Measurements from ENCODE around the gene PAK2.
"Not testable (repeated sequence)": the region's sequence is repeated elsewhere in the genome, so short reads cannot be mapped to it uniquely, and the experiment has no call there.

PAK2 gene

GRCh38 chr3:196782511-196782910 lies 42.9 kb downstream of the PAK2 start:
- DNase-seq (ENCODE audit: low read depth): no peak

DNA sequence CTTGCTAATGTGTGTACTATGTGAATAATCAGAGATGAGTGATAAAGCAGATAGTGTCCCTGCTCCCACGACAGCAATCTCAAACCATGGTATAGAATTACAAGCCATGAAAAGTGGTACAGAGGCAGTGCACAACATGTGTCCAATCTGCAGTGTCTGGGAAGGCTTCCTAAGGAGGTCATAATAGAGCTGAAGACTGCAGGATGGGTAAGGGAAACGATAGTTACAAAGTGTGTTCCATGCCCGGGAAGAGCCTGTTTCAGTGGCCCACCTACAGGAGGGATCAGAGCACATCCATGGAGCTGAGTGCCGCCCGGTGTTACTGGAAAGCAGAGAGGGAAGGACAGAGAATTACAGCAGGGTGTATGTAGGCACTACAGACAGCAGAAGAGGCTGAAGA lies 48.9 kb downstream of the PAK2 start:
- DNase-seq (ENCODE audit: low read depth): no peak

GRCh38 chr3:196789885-196790359 lies 50.3 kb downstream of the PAK2 start:
- no peak for DNase-seq (ENCODE audit: low read depth)

DNA sequence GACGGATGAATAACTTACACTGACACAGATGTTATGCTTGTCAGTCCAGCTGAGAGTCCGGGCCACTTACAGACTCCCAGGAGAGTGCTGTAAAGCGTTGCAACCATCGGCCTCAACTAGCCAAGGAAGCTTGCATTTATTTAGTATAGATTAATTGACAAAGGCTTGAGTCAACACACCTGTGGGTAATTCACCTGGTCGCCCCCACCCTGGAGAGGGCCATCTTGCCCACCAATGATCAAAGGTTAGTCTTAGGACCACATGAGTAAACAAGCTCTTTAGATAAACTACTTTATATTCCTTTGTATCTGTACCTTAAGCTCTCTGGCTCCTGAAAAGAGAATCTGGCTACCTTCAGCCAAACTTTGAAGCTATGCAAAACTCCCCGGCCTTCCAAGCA lies 51.0 kb downstream of the PAK2 start:
- no peak for DNase-seq (ENCODE audit: low read depth)

DNA sequence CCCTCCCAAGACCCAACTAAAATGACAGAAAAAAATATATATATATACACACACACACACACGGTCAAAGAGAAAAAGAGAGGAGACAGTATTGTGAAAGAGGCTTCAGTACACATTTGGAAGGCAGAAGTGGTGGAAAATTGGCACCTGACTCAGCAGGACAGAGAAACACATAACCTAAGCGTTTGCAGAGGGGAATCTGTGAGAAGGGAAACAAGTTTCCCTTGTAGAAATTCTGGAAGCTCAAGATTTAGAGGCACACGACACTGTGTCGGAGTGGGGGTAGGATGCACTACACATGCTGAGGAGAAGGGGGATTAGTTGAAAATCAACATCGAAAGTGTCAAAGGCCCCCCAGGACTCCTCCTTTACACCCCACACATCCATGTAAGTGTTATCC lies 53.1 kb downstream of the PAK2 start:
- DNase-seq (ENCODE audit: low read depth): no peak

GRCh38 chr3:196793246-196793645 lies 53.6 kb downstream of the PAK2 start:
- no peak for DNase-seq (ENCODE audit: low read depth)

GRCh38 chr3:196794467-196794866 lies 54.8 kb downstream of the PAK2 start:
- no peak for DNase-seq (ENCODE audit: low read depth)

DNA sequence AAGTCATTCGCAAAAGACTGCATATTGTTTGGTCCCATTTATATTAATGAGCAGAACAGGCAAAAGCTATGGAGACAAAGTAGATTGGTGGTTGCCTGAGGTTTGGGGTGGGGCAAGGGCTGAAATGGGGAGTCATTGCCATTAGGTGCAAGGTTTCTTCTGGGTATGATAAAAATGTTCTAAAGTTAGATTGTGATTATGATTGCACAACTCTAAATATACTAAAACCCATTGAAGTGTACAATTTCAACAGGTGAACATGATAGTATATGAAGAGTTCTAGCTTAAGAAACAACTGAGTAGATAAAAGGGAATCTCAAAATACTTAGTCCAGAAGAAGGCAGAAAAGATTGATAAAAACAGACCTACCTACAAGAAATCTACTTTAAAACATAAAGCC lies 56.7 kb downstream of the PAK2 start:
- no peak for DNase-seq (ENCODE audit: low read depth)

DNA sequence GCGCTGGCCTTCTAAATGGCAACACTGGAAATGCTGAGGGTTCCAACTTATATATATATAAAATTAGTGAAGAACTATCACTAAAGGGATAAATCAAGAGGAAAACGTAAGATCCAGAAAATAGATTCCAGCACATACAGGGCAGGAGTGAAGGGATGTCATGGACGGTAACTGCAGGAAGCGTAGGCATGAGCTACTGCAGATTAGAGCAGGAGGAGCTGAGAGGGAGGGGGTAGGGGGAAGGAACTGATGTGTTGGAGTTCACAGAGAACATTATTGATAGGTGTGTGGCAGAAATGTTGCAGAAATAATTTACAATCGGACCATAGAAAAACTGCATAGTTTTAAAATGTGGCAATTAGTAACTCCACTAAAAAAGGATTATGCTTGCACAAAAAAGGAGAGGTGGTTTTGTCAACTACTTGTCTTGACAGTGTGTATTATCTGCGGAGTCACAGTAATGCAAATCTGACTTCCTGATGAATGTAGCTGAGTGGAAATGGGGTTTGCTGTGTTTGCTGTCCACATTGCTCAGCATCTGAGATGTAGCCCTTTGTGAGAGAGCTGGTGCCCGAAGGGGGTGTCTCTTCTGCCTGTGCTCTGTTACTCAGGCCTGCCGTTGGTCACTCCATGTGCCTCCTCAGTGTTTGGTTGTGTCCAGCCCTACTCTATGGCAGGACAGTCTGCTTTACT lies 61.2 kb downstream of the PAK2 start:
- no peak for DNase-seq (ENCODE audit: low read depth)

DNA sequence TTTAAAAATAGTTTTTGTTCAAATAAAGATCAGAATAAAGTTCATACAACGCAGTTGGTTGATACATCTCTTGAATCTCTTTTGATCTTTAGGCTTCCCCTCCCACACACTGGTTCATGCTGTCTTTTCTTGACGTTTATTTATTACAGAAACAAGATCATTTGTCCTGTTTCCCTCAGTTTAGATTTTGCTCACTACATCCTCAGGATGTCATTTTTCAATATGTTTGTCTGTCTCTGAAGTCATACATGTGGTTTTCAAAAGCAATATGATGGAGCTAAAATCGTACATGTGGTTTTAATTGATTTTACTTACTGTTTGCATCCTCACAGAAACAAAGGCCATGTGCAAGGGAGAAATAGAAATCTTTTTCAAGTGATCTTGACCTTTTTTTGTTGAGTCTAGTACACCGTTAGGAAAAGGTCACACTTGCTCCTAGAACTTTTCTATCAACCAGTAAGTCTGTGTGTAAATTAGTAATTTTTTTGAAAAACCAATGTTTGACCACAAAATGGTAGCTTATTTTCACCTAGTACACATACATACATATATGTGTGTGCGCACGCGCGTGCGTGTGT lies 64.3 kb downstream of the PAK2 start:
- DNase-seq (ENCODE audit: low read depth): no peak

GRCh38 chr3:196804773-196805172 lies 65.1 kb downstream of the PAK2 start:
- no peak for DNase-seq (ENCODE audit: low read depth)

DNA sequence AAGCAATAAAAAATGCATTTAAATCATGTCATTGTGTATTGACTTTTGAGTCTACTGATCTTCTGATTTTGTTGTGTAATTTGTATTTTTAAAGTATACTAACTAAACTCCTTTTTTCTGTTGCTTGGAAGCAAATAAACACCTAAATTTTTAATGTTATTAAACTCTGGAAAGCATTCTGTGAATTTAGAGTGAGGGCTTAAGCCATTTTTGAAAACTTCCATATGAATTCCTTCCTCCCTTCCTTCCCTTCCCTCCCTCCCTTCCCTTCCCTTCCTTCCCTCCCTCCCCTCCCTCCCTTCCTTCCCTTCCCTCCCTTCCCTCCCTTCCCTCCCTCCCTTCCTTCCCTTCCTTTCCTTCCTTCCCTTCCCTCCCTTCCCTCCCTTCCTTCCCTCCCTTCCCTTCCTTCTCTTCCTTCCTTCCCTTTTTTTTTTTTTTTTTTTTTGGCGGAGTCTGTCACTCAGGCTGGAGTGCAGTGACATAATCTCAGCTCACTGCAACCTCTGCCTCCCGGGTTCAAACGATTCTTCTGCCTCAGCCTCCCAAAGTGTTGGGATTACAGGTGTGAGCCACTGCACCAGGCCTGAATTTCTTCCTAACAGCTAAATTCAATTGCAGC lies 71.4 kb downstream of the PAK2 start:
- DNase-seq (ENCODE audit: low read depth): no peak

DNA sequence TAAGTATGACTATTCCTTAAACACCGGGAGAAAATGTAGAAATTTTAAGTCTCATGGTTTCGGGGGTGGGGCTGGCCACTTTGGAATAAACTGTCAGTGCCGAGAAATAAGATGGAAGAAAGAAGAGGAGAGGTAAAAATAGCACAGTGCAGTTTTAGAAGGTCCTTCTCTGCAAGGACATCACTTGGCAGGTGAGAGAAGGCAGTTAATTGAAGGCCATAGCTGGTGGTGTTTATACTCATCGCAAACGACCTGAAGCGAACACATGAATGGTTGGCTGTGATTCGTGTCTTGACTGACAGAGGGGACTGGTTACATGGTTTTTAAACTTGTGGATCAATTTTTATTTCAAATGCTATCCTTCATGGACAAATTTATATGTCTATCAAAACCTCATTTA lies 73.2 kb downstream of the PAK2 start:
- no peak for DNase-seq (ENCODE audit: low read depth)

DNA sequence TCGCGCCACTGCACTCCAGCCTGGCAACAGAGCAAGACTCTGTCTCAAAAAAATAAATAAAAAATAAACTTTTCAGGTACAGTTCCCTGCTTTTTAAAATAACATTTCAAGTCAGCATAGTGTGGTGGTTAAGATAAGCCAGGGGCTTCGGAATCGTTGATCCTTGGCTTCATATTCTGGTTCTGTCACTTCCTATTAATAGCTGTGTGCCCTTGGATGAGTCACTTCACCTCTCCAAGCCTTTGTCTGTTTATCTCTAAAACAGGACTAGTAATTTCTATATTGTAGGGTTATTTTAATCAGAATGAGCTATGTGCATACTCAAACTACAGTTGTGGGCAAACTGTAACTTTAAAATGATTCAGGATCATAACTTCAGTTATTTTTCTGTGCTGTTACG lies 74.2 kb downstream of the PAK2 start:
- DNase-seq (ENCODE audit: low read depth): no peak

- no peak for DNase-seq (ENCODE audit: low read depth)
Observed at GRCh38 chr3:196821806-196822355, 82.2 kb downstream of the PAK2 start.

- DNase-seq (ENCODE audit: low read depth): not testable (repeated sequence)
Observed at GRCh38 chr3:196829651-196830050, 90.0 kb downstream of the PAK2 start.

- no peak for DNase-seq (ENCODE audit: low read depth)
Observed at GRCh38 chr3:196835086-196835485, 95.4 kb downstream of the PAK2 start.

GRCh38 chr3:196836626-196837025 lies 97.0 kb downstream of the PAK2 start:
- DNase-seq (ENCODE audit: low read depth): not testable (repeated sequence)

DNA sequence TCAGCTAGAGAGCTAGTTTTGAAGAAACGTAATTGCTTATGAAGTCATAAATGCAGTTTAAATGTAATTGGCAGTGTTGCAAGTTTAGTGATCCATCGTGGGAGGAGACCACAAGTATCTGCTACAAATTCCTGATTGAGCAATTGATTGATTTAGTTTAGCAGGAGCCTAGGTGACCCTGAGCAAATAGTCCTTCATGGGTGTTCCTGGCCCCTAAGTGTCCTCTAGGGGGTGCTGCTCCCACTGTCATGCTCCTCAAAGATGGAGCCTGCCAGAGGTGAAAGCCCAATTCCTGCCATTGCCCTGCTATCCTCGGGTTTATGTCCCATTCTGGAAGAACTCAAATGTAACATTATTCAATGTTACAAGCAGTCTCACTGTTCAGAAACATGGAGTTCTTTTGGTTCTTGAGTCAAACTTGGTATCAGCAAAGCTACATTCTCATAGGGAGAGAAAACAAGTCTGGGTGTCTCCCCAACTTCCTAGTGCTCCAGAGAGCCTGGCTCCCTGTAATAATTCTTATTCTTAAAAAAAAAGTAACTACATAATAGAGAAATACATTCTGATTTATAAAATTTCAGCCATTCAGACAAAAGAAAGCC lies 98.3 kb downstream of the PAK2 start:
- DNase-seq (ENCODE audit: low read depth): peak; percentile 55

- not testable (repeated sequence) for DNase-seq (ENCODE audit: low read depth)
Observed at GRCh38 chr3:196839351-196839750, 99.7 kb downstream of the PAK2 start.

GRCh38 chr3:196842567-196843434 lies 103.1 kb downstream of the PAK2 start:
- DNase-seq (ENCODE audit: low read depth): no peak
